ENCODE measurements around the gene CNFN. TPM values are rescaled to one million over a fixed set of nuclear protein-coding genes. Genes with fewer than 3 reads are reported as not detected.

The CNFN gene
- total RNA-seq, 1 donor from 2014 or later = 1.00 TPM

- POLR2A ChIA-PET = no interaction called here
- Mint-ChIP-seq H3K27ac (no peak overlapping the region), H3K4me1 (peaks cover 7% of the 10 kb centered on the region), H3K27me3 (no peaks in the 10 kb centered on the region), H3K36me3 (ENCODE audit: low read depth) (peaks cover under 1% of the 10 kb centered on the region), H3K4me3 (no peak overlapping the region), H3K9me3 (no peaks in the 10 kb centered on the region)
- DNase-seq (no peak), ATAC-seq (ENCODE audit: low read depth) (no peak)
- CTCF ChIA-PET = interaction anchor here (1.5 kb wide), 1 partner anchor 10 kb away, joined by 3 read pairs; no protein-coding TSS in a partner anchor
- no peak for TF ChIP-seq CTCF (IDR thresholded peaks at IDR 0.05)
- intact Hi-C loops (cut with micrococcal nuclease) = no loop called here
Measured at GRCh38 chr19:42428676-42429075, 38.6 kb upstream of the CNFN start.

- ChIA-PET POLR2A (no interaction called here), CTCF (no interaction called here)
- Mint-ChIP-seq H3K27me3 (no peaks in the 10 kb centered on the region), H3K27ac (no peak within 1 kb of the TSS), H3K4me3 (no peak within 1 kb of the TSS), H3K9me3 (no peaks in the 10 kb centered on the region), H3K4me1 (peaks cover 19% of the 10 kb centered on the region), H3K36me3 (ENCODE audit: low read depth) (peaks cover 9% of the 10 kb centered on the region)
- ATAC-seq (ENCODE audit: low read depth) (no peak), DNase-seq (no peak)
- intact Hi-C loops (cut with micrococcal nuclease) = no loop called here
- TF ChIP-seq CTCF (IDR thresholded peaks at IDR 0.05) = no peak
Measured at GRCh38 chr19:42427313-42427712, 37.2 kb upstream of the CNFN start, which contains the start of gene LIPE. Gene LIPE (minus strand): TSS chr19:42427388. CDS start chr19:42427149, 239 bp downstream.

DNA sequence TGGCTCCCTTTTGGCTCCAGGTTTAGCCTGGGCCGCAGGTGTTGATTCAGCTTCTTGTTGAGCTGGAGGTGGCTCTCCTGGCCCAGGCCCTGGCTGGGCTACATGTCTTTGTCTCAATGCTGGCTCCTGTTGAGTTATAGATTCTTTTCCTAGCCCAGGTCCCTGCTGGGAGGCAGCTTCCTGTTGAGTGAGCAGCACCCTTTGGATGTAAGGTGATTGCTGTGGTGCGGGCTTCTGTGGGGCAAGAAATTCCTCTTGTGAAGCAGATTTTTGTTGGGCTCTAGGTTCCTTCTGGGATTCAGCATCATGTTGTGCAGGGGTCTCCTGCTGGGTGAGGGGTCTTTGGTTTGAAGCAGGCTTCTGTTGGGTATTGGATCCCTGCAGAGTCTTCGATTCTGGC lies 36.5 kb upstream of the CNFN start:
- H3K27me3 Mint-ChIP-seq = no peaks in the 10 kb centered on the region
- H3K4me1 Mint-ChIP-seq = peaks cover 26% of the 10 kb centered on the region
- CTCF ChIA-PET = interaction anchor here (0.9 to 1.7 kb wide), 2 partner anchors 12 to 14 kb away, joined by 3 to 4 read pairs; no protein-coding TSS in a partner anchor
- no peaks in the 10 kb centered on the region for H3K9me3 Mint-ChIP-seq
- intact Hi-C loops (cut with micrococcal nuclease) = no loop called here
- DNase-seq (no peak), ATAC-seq (ENCODE audit: low read depth) (no peak)
- POLR2A ChIA-PET = interaction anchor here (0.5 kb wide), 1 partner anchor 1959 kb away, joined by 4 read pairs; no protein-coding TSS in a partner anchor
- no peak overlapping the region for H3K27ac Mint-ChIP-seq
- no peak overlapping the region for H3K4me3 Mint-ChIP-seq
- peaks cover 9% of the 10 kb centered on the region for H3K36me3 Mint-ChIP-seq (ENCODE audit: low read depth)
- TF ChIP-seq CTCF (IDR thresholded peaks at IDR 0.05) = no peak

DNA sequence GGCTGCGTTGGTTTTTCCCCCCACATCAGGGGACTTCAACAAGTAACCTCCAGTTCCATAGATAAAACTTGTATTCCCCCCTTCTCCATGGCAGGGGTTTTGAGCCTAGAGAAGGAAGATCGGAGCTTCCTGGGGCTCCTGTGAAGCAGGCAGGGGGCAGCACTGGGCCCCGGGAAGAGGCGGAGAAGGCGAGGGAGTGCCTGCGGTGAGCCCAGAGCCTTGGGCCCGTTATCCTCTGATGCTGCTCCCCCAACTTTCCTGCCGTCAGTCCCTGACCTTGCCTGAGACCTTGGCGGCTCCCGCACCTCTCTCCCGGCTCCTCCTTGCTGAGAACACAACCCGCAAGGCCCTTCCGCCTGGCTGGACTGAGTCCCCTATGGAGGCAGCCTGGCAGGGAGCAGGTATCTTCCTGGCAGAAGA lies 34.6 kb upstream of the CNFN start:
- Mint-ChIP-seq H3K27ac (no peak overlapping the region), H3K36me3 (ENCODE audit: low read depth) (peaks cover 16% of the 10 kb centered on the region), H3K9me3 (no peaks in the 10 kb centered on the region), H3K4me3 (peak overlapping the region; percentile 98), H3K4me1 (peaks cover 45% of the 10 kb centered on the region), H3K27me3 (no peaks in the 10 kb centered on the region)
- DNase-seq = no peak
- ChIA-PET CTCF (interaction anchor here (1.5 to 3.9 kb wide), 3 partner anchors 14 to 104 kb away, joined by 6 to 15 read pairs (median 15); partner anchors contain the start of gene CEACAM1), POLR2A (interaction anchor here (1.0 to 1.7 kb wide), 4 partner anchors 9 to 302 kb away, joined by 3 to 6 read pairs (median 6); no protein-coding TSS in a partner anchor)
- no peak for ATAC-seq (ENCODE audit: low read depth)
- TF ChIP-seq CTCF (IDR thresholded peaks at IDR 0.05) = no peak
- intact Hi-C loops (cut with micrococcal nuclease) = loop anchor here (5.0 kb wide), 1 partner anchor 37 kb away; no protein-coding TSS in a partner anchor

DNA sequence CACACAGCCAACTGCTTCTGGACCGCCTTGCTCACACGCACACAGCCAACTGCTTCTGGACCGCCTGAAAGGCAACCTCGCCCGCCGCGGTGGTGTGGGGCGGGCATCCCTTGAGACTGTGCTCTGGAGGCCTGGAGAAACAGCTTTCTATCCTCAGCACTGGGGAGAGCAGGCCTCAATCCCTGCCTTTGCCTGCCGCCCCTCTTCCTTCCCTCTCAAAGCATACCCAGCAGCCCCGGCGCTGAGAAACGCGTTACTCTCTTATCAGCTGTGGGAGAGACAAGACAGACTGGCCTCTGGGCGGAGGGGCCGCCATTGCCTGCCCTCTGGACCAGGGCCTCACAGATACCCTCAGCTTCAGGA lies 34.2 kb upstream of the CNFN start:
- POLR2A ChIA-PET = interaction anchor here (0.9 to 2.3 kb wide), 8 partner anchors 9 to 302 kb away, joined by 3 to 23 read pairs (median 6); partner anchors contain the start of gene POU2F2
- no peak overlapping the region for H3K27ac Mint-ChIP-seq
- intact Hi-C loops (cut with micrococcal nuclease) = loop anchor here (5.0 kb wide), 1 partner anchor 37 kb away; no protein-coding TSS in a partner anchor
- H3K9me3 Mint-ChIP-seq = no peaks in the 10 kb centered on the region
- no peaks in the 10 kb centered on the region for H3K27me3 Mint-ChIP-seq
- H3K4me1 Mint-ChIP-seq = peaks cover 46% of the 10 kb centered on the region
- peaks cover 17% of the 10 kb centered on the region for H3K36me3 Mint-ChIP-seq (ENCODE audit: low read depth)
- TF ChIP-seq CTCF (IDR thresholded peaks at IDR 0.05) = no peak
- CTCF ChIA-PET = interaction anchor here (1.5 to 3.9 kb wide), 3 partner anchors 14 to 104 kb away, joined by 6 to 15 read pairs (median 15); partner anchors contain the start of gene CEACAM1
- ATAC-seq (ENCODE audit: low read depth) (no peak), DNase-seq (no peak)
- peak overlapping the region; percentile 98 for H3K4me3 Mint-ChIP-seq

Measured in activated B cell treated with CpG ODN at 0.5 μM for 24 hours (primary cell).